ENCODE measurements around the gene TSPEAR. TPM values are rescaled to one million over a fixed set of nuclear protein-coding genes. Genes with fewer than 3 reads are reported as not detected.

TSPEAR gene
- total and polyA plus RNA-seq, 12 donors = under 0.01 to 3.4 (median 1.0) TPM; not detected in 3

DNA sequence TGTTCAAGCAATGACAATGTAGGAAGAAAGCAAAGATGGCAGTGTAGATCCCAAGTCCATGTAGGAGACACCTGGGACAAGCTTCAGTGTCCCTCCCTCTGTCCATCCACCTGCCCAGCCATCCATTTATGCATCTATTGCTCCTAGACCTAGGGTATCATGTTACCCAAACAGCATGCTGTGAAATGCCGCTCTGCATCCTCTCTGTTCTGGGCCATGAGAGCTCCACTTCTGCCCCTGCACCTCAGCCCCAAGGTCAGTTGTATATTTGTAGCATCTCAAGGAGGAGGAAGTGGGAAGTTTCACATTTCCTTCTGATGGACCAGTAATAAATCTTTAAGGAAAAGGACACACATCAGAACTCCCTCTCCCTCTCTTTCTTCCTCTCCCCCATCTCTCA, 27.9 kb upstream of the TSPEAR start:
- no peak for ATAC-seq
- 90 to 100% methylated on average over 1 of the region's 1 CpG for whole genome bisulfite sequencing, 2 donors
- peaks cover 0 to 6% (median 0%) of the 10 kb centered on the region in 7 donors for H3K27me3 ChIP-seq
- peaks cover 0 to 54% (median 28%) of the 10 kb centered on the region in 11 donors for H3K9me3 ChIP-seq
- intact Hi-C loops (cut with DNase I) = loop anchor here in 1 of 10 donors (5.0 kb wide), 1 partner anchor 222 kb away; no protein-coding TSS in a partner anchor
- no peaks in the 10 kb centered on the region for H3K36me3 ChIP-seq
- DNase-seq = no peak
- H3K4me1 ChIP-seq = no peaks in the 10 kb centered on the region
- H3K27ac ChIP-seq = no peak overlapping the region
- TF ChIP-seq, protein P1, sequence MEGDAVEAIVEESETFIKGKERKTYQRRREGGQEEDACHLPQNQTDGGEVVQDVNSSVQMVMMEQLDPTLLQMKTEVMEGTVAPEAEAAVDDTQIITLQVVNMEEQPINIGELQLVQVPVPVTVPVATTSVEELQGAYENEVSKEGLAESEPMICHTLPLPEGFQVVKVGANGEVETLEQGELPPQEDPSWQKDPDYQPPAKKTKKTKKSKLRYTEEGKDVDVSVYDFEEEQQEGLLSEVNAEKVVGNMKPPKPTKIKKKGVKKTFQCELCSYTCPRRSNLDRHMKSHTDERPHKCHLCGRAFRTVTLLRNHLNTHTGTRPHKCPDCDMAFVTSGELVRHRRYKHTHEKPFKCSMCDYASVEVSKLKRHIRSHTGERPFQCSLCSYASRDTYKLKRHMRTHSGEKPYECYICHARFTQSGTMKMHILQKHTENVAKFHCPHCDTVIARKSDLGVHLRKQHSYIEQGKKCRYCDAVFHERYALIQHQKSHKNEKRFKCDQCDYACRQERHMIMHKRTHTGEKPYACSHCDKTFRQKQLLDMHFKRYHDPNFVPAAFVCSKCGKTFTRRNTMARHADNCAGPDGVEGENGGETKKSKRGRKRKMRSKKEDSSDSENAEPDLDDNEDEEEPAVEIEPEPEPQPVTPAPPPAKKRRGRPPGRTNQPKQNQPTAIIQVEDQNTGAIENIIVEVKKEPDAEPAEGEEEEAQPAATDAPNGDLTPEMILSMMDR (IDR thresholded peaks at IDR 0.05) = no peak
- no peak overlapping the region for H3K4me3 ChIP-seq

DNA sequence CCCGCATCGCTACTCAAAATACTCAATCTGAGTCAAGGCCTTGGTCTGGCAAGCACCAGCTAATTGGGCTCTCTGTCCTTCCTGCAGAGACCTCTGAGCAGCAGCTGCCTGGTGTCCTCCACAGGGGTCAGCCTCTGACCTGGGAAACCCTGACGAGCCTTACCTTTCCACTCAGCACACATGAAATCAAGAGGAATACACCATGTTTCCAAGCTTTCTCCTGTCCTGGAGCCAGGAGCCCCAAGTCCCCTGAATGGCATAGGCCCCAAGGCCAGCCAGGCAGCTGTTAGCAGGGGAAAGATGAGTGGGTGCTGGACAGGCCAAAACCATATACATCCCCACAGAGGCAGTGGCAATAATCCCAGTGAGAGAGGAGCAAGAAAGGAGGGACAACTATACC, 27.2 kb upstream of the TSPEAR start:
- TF ChIP-seq, protein P1 (IDR thresholded peaks at IDR 0.05) = no peak
- Histone ChIP-seq H3K9me3 (peaks cover 0 to 54% (median 28%) of the 10 kb centered on the region in 11 donors), H3K27me3 (peaks cover 0 to 6% (median 0%) of the 10 kb centered on the region in 7 donors), H3K36me3 (no peaks in the 10 kb centered on the region), H3K4me3 (no peak overlapping the region), H3K4me1 (no peaks in the 10 kb centered on the region), H3K27ac (no peak overlapping the region)
- intact Hi-C loops (cut with DNase I) = loop anchor here in 1 of 10 donors (5.0 kb wide), 1 partner anchor 221 kb away; no protein-coding TSS in a partner anchor
- DNase-seq (no peak), ATAC-seq (no peak)
- WGBS, 2 donors = 81 to 98% methylated on average over 3 of the region's 3 CpGs

DNA sequence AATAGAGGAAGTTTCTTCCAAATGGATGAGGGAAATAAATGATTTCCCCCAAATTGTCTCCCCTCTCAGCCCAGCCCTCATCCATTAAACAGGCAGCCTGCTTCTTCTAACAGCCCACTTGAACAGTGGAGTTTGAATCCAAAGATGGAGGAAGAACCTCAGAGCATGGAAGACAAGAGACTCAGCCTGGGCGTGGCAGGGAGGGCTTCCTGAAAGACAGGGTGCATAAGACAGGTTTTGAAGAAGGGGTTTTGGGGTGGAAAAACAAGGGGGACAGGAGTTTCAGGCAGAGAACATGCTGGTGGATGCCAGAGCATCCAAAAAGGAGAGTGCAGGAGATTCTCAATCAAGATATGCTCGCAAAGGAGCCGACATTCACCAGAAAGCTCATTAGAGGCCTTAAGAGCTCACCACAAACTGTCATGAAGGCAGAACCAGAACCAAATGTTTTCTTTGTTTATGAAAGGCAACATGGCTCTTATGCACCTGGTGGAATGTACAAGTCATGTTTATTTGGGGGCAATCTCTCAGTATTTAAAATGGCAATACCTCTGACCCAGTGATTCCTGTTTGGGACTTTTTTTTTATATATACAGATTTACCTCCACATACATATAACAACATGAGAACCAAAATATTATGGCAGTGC, 26.5 kb upstream of the TSPEAR start:
- H3K27ac ChIP-seq = no peak overlapping the region
- H3K27me3 ChIP-seq = peaks cover 0 to 6% (median 0%) of the 10 kb centered on the region in 7 donors
- ATAC-seq (no peak), DNase-seq (no peak)
- TF ChIP-seq, protein P1 (IDR thresholded peaks at IDR 0.05) = no peak
- 65 to 71% methylated on average over 3 of the region's 3 CpGs for WGBS, 2 donors
- no peaks in the 10 kb centered on the region for H3K36me3 ChIP-seq
- no peak overlapping the region for H3K4me3 ChIP-seq
- H3K9me3 ChIP-seq = peaks cover 0 to 54% (median 28%) of the 10 kb centered on the region in 11 donors
- H3K4me1 ChIP-seq = no peaks in the 10 kb centered on the region
- intact Hi-C loops (cut with DNase I) = loop anchor here in 1 of 10 donors (5.0 kb wide), 1 partner anchor 221 kb away; no protein-coding TSS in a partner anchor

DNA sequence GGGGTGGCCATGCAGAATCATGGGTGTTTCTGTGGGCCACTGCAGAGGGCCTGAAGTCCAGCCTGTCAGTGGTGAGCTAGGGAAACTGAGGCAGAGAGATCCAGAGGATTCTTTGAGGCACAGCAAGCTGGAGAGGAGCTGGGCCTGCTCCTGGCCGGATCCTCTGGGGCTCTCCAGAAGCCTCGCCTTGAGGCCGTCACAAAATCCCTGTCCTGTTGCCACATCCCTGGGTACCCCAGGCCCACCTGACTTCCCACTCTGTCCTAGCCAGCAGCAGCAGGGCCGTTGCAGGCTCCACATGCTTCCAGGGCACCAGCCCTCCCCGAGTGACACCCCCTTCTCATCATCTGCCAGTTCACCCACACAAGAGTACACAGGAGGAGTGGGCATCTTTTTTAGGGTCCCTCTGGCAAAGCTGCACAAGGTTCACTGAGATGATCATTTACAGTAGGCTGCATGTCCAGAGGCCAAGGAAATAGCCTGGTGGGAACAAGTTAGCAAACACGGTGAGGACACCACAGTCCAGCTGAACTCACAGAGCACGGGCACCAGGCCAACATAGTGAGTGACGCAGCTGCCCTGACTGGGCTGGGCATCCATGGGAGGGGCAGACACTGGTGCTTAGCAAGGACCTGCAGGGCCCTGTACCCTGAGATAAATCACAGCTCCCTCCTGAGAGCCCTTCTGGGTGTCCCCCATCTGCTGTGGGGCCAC, 25.1 kb upstream of the TSPEAR start:
- WGBS, 2 donors = 90 to 92% methylated on average over 8 of the region's 8 CpGs

More for the DNA sequence above, 25.1 kb upstream of the TSPEAR start:
- ATAC-seq (no peak), DNase-seq (no peak)
- H3K27me3 ChIP-seq = peaks cover 0 to 6% (median 0%) of the 10 kb centered on the region in 7 donors
- intact Hi-C loops (cut with DNase I) = loop anchor here in 1 of 10 donors (5.0 kb wide), 1 partner anchor 219 kb away; no protein-coding TSS in a partner anchor
- H3K4me1 ChIP-seq = no peaks in the 10 kb centered on the region
- no peak overlapping the region for H3K27ac ChIP-seq
- H3K9me3 ChIP-seq = peaks cover 0 to 54% (median 28%) of the 10 kb centered on the region in 11 donors
- no peaks in the 10 kb centered on the region for H3K36me3 ChIP-seq
- TF ChIP-seq, protein P1 (IDR thresholded peaks at IDR 0.05) = no peak
- no peak overlapping the region for H3K4me3 ChIP-seq
